Muscle of leg (tissue), 11 donors: ENCODE data around the gene PRM3. TPM values are rescaled to one million over a fixed set of nuclear protein-coding genes. Genes with fewer than 3 reads are reported as not detected.

Source experiments
- DNase-seq: peaks from one replicate; pipeline ENCODE4 v3.0.0; 2013
- H3K27ac ChIP-seq: one replicate; pipeline ENCODE4 v1.5.1; 2013; ENCODE audit warnings: mild to moderate bottlenecking, low read length, control low read depth
- H3K27me3 ChIP-seq: one replicate; pipeline ENCODE4 v1.6.1; 2013; ENCODE audit warnings: low read length; ENCODE audit not compliant: control insufficient read depth, insufficient read depth
- H3K36me3 ChIP-seq: one replicate; pipeline ENCODE4 v1.6.1; 2013; ENCODE audit warnings: low read length; ENCODE audit not compliant: control insufficient read depth, insufficient read depth
- H3K4me1 ChIP-seq: one replicate; pipeline ENCODE4 v1.6.1; 2013; ENCODE audit warnings: low read length; ENCODE audit not compliant: control insufficient read depth, insufficient read depth
- H3K4me3 ChIP-seq: one replicate; pipeline ENCODE4 v1.5.1; 2013; ENCODE audit warnings: low read length, control low read depth
- H3K9me3 ChIP-seq: replicated peaks from 2 replicates; pipeline ENCODE4 v1.6.1; 2013; ENCODE audit warnings: low read depth, low read length; ENCODE audit not compliant: control insufficient read depth
- WGBS: methylation state at CpG from one replicate; pipeline ENCODE4 v1.1.5; 2013; ENCODE audit warnings: missing lambda C conversion rate; ENCODE audit not compliant: insufficient coverage; 5-methylcytosine and 5-hydroxymethylcytosine counted together
- polyA plus RNA-seq, 8 donors: library from polyadenylated mRNA; unstranded; fragments of 120-200 nt; gene quantifications; one replicate each; pipeline versions ENCODE4 v1.2.1 to v1.2.3, GENCODE V29; 2013; ENCODE audit warnings: inconsistent platforms in 1 of 8, low replicate concordance in 1 of 8; ENCODE audit not compliant: insufficient read length in 8 of 8, insufficient read depth in 1 of 8
- total RNA-seq: library from RNA; stranded (reverse); fragments of 120-200 nt; gene quantifications from one replicate; pipeline ENCODE4 v1.2.4, GENCODE V29; 2013

The PRM3 gene
- total and polyA plus RNA-seq, 9 donors: not detected

DNA sequence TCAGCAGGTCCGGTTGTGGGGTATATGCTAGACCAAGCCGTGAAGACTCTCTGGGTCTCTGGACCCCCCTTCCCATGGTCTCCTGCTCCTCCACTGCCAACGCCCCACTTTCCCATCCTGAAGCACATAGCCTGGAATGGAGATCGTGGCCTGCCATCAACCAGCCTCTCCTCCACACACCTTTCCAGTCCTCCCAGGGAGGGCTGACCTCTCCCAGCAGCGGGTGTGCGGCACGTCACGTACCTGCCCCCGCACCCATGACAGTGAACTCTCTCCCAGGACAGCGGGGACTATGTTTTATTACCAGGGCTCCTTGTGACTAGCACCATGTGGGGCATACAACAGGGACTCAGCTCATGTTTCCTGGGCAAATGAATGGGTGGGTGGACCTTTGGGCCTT lies 1.8 kb downstream of the PRM3 start:
- Histone ChIP-seq H3K36me3 (no peaks in the 10 kb centered on the region), H3K27ac (no peak overlapping the region), H3K4me1 (no peaks in the 10 kb centered on the region), H3K4me3 (no peak overlapping the region), H3K9me3 (no peaks in the 10 kb centered on the region), H3K27me3 (peaks cover 2% of the 10 kb centered on the region)
- 92% methylated on average over 10 of the region's 10 CpGs for WGBS
- no peak for DNase-seq

GRCh38 chr16:11270602-11271162 lies 2.7 kb downstream of the PRM3 start:
- Histone ChIP-seq H3K4me3 (no peak overlapping the region), H3K27me3 (peaks cover 2% of the 10 kb centered on the region), H3K9me3 (no peaks in the 10 kb centered on the region), H3K27ac (no peak overlapping the region), H3K36me3 (no peaks in the 10 kb centered on the region), H3K4me1 (no peaks in the 10 kb centered on the region)
- WGBS: no CpG with 5 or more reads among the region's 2 CpGs
- no peak for DNase-seq

DNA sequence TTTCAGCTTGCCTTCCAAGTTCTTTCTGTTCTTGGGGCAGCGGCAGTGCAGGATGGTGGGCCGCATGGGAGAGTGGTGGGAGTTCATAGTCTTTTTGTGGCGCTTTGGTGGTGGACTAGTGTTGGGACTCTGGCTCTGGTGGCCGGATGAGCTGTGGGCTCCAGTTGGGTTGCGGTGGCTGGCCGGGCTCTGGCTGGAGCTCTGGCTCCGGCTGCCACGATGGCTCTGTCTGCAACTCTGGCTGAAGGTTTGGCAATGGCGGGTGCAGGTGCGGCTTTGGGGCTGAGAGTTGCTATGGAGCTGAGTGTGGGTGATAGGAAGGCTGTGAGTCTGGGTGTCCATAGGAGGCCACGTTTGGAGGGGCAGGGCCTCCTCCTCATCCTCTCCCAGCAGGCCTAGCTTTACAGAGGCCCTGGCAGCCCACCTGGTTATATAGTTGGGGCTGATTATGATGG lies 4.5 kb downstream of the PRM3 start, which contains the start of gene TNP2:
Gene TNP2 (minus strand): TSS at position 405 of the 455 bp plus-strand sequence. CDS start 63 bp downstream, at position 342.
- Histone ChIP-seq H3K27me3 (peaks cover 2% of the 10 kb centered on the region), H3K27ac (no peak within 1 kb of the TSS), H3K9me3 (no peaks in the 10 kb centered on the region), H3K4me3 (no peak within 1 kb of the TSS), H3K4me1 (no peaks in the 10 kb centered on the region), H3K36me3 (no peaks in the 10 kb centered on the region)
- no peak for DNase-seq
- 94% methylated on average over 8 of the region's 11 CpGs for WGBS

DNA sequence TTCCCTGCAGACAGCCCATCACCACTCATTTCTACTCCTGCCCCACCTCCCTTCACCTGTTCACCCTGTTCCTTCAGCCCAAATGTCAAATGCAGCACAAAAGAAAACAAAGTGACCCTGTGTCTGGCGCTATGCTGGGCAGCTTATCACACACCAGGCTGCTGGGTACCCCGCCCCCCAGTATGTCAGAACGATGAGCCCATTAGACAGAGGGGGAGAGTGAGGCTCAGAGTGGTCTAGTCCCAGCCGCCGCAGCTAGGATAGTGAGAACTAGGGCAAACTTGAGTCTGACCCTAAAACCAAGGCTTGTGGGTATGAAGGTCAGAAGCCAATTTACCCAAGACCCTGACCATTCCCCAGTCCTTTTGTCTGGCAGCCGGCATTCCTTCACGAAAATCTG lies 8.3 kb downstream of the PRM3 start:
- H3K36me3 ChIP-seq: no peaks in the 10 kb centered on the region
- H3K27me3 ChIP-seq: no peaks in the 10 kb centered on the region
- H3K4me1 ChIP-seq: no peaks in the 10 kb centered on the region
- DNase-seq: no peak
- H3K27ac ChIP-seq: no peak overlapping the region
- 90% methylated on average over 4 of the region's 7 CpGs for WGBS
- H3K4me3 ChIP-seq: no peak overlapping the region
- no peaks in the 10 kb centered on the region for H3K9me3 ChIP-seq

DNA sequence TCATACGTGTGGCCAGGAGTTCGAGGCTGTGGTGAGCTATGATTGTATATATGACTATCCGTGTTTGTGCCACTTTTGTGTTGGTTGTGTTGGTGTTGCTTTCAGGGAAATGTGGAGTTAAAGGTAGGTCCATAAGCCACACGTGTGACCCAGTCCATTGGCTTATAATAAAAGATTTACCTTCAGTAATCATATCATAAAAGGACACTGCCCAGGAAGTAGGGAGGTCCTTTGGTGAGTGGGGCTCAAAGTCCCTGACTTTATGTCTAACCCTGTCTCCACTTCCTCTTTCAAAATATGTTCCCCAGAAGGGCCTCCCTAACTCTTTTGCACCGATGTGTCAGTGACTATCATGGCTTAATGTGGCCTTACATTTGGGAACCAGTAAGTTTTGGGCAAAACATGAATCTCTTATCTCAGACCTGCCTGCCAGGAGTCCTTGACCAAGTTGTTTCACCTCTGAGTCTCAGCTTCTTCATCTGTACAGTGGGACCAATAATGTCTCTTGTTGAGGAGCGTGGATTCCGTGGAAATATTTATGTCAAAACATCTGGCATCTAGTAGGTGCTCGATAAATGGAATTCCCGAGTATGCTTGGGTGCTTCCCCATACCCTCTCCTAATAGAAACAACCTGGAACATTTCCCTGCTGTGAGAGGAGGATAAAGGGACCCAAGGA lies 9.1 kb downstream of the PRM3 start:
- H3K36me3 ChIP-seq: no peaks in the 10 kb centered on the region
- no peaks in the 10 kb centered on the region for H3K27me3 ChIP-seq
- H3K9me3 ChIP-seq: no peaks in the 10 kb centered on the region
- H3K27ac ChIP-seq: no peak overlapping the region
- DNase-seq: no peak
- no peak overlapping the region for H3K4me3 ChIP-seq
- H3K4me1 ChIP-seq: peaks cover 2% of the 10 kb centered on the region
- WGBS: no CpG with 5 or more reads among the region's 9 CpGs

DNA sequence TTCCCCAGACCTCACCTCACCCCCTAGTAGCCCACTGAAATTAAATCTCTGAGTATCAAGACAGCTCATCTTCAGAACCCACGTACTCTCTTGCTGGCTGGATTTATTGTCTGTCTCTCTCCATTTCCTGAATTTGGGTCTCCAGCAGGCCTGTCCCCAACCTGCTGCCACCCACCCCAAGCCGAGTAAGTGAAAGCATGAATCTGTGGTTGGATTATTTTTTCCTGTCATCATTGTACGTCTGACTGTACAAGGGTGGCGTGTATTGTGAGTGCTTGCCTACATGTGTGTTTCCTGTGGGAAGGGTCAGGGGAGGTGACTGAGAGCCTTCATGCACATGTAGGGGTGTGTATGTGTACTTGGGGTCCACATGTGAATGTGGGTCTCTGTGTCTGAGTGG lies 9.7 kb downstream of the PRM3 start:
- no peak for DNase-seq
- WGBS: 56% methylated on average over 2 of the region's 4 CpGs

GRCh38 chr16:11262915-11263314 lies 10.5 kb downstream of the PRM3 start:
- peaks cover 8% of the 10 kb centered on the region for H3K4me1 ChIP-seq
- no peaks in the 10 kb centered on the region for H3K36me3 ChIP-seq
- H3K4me3 ChIP-seq: no peak overlapping the region
- no peaks in the 10 kb centered on the region for H3K27me3 ChIP-seq
- 79% methylated on average over 7 of the region's 8 CpGs for WGBS
- DNase-seq: no peak
- H3K9me3 ChIP-seq: no peaks in the 10 kb centered on the region
- no peak overlapping the region for H3K27ac ChIP-seq

More for the DNA sequence above, 9.7 kb downstream of the PRM3 start:
- Histone ChIP-seq H3K9me3 (no peaks in the 10 kb centered on the region), H3K4me3 (no peak overlapping the region), H3K36me3 (no peaks in the 10 kb centered on the region), H3K27ac (no peak overlapping the region), H3K4me1 (peaks cover 7% of the 10 kb centered on the region), H3K27me3 (no peaks in the 10 kb centered on the region)

- Histone ChIP-seq H3K27me3 (no peaks in the 10 kb centered on the region), H3K4me1 (peaks cover 17% of the 10 kb centered on the region), H3K9me3 (no peaks in the 10 kb centered on the region), H3K4me3 (no peak overlapping the region), H3K36me3 (no peaks in the 10 kb centered on the region), H3K27ac (no peak overlapping the region)
- no CpG with 5 or more reads among the region's 3 CpGs for WGBS
- no peak for DNase-seq
Observed at GRCh38 chr16:11260596-11260966, 12.8 kb downstream of the PRM3 start.

DNA sequence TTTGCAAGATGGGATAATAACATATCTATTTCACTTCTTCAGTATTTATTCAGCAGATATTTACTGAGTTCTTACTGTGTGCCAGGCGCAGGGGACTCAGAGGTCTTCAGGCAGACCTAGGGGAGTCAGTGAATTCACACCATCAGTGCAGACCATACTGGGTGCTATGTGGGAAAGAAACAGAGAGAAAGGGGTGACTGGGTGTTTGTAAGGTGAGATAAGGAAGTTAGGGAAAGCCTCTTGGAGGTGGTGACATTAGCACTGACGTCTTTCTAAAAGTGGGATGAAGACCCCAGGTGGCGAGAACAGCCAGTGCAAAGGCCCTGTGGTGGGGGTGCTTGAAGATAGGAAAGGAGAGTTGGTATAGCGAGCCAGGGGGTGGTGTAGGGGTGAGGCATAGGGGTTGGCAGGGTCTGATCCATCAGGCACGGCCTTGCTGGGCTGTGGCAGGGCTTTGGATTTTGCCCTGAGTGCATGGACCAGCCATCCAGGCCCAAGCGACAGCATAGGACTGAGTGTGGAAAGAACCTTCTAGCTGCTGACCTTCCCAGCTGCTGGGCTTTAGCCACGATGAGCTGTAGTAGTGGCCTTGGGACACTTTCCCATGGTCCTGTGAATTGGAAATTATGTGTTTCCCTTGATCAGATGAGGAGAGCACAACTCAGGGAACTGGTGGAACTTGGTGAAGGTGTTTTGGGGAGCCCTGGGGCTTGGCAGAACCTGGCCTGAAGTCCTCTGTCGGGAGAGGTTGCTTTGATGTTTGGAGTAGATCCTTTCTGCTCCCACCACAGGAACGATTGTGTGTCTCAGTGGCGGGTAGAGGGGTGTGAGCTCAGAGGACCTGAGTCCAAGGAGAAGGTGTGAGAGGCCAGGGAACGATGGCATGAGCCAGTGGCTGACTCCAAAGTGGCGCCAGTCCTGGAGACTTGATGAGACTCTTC lies 13.5 kb downstream of the PRM3 start:
- H3K9me3 ChIP-seq: no peaks in the 10 kb centered on the region
- WGBS: 85% methylated on average over 9 of the region's 12 CpGs
- DNase-seq: no peak
- H3K4me1 ChIP-seq: peaks cover 17% of the 10 kb centered on the region
- H3K4me3 ChIP-seq: no peak overlapping the region
- no peaks in the 10 kb centered on the region for H3K27me3 ChIP-seq
- no peak overlapping the region for H3K27ac ChIP-seq
- no peaks in the 10 kb centered on the region for H3K36me3 ChIP-seq
